G401 (cell line): ENCODE measurements around the gene MED25. TPM values are rescaled to one million over a fixed set of nuclear protein-coding genes. Genes with fewer than 3 reads are reported as not detected.

Experiments used
- DNase-seq: peaks from one replicate; pipeline ENCODE4 v3.0.0-alpha.2; 2015; ENCODE audit warnings: low spot score
- in situ Hi-C: cut with HindIII; loops from 2 replicates; pipeline ENCODE4 v1.10.0; 2016; ENCODE audit warnings: low sequenced_read_pairs, mixed read lengths
- total RNA-seq: library from RNA; depleted of rRNA; stranded (reverse); fragments of >200 nt; shearing (Covaris generic); gene quantifications from 2 replicates; pipeline ENCODE4 v1.2.3, GENCODE V29; 2014

Gene MED25
- total RNA-seq, 1 experiment from 2014 or later: 44.7 TPM

DNA sequence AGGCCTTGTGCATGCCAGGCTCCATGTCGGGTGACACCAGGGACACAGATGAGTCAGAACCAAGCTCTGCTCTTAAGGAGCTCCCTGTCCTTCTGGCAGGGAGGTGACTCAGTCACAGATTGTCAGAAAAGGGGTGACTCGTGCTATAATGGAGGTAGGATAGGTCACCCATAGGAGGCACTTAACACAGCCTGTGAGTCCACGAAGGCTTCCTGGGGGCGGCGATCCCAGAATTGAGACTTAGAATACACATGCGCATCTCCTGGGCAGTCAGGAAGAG, 24.6 kb upstream of the MED25 start:
- no peak for DNase-seq

GRCh38 chr19:49795615-49796014, 22.5 kb upstream of the MED25 start:
- in situ Hi-C loops: no loop called here

More for the DNA sequence above, 24.6 kb upstream of the MED25 start:
- in situ Hi-C loops: no loop called here

GRCh38 chr19:49798574-49798973, 19.5 kb upstream of the MED25 start:
- DNase-seq: no peak
- in situ Hi-C loops: no loop called here

More at GRCh38 chr19:49795615-49796014, 22.5 kb upstream of the MED25 start:
- DNase-seq: no peak

GRCh38 chr19:49799271-49799797, 18.8 kb upstream of the MED25 start:
- no peak for DNase-seq
- in situ Hi-C loops: no loop called here

DNA sequence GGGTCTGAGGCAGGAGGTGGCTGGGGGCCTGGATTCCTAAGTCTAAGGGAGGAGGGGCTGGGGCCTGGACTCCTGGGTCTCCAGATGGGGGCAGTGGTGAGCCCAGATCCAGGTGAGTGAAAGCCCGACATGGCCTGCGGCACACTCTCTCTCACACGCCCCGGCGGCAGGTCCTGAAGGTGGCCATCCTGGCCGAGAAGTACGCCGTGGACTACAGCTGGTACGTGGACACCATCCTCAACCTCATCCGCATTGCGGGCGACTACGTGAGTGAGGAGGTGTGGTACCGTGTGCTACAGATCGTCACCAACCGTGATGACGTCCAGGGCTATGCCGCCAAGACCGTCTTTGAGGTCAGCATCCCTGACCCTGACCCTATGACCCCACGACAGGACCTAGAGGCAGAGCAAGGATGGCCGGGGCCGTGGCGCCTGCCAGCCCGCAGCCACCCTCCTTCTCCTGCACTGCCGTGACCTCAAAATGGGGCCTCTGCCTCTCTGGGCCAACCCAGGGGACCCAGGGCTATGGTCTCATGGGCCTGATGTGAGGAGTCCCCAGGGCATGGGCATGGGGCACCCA, 18.2 kb upstream of the MED25 start:
- in situ Hi-C loops: no loop called here
- DNase-seq: peak; percentile 10

GRCh38 chr19:49800771-49801170, 17.3 kb upstream of the MED25 start:
- DNase-seq: no peak
- in situ Hi-C loops: no loop called here

- peak; percentile 34 for DNase-seq
- in situ Hi-C loops: no loop called here
Measured at GRCh38 chr19:49801401-49801888, 16.6 kb upstream of the MED25 start.

DNA sequence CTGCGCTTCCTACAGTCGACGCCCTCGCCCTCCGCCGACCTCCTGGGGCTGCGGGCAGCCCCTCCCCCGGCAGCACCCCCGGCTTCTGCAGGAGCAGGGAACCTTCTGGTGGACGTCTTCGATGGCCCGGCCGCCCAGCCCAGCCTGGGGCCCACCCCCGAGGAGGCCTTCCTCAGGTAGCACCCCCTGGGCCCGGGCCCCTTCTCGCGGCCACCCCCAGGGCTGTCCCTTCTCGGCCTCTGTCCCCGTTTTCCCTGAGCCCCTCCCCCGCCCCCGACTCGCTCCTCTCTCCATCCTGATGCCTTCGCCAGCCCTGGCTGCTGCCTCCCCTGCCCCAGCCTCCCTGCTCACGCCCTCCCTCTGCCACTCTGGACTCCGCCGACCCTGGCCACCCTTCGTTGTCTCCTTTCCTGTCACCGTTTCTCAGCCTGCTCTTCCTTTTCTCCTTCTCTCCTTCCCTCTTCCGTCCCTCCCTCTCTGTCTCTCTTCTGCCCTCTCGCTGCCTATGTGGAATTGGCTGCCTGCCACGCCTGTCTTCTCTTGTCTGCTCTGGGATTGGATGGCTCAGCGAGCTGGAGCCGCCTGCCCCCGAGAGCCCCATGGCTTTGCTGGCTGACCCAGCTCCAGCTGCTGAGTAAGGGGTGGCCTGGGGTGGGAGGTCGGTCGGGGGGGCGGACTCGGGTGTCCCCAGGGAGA, 16.0 kb upstream of the MED25 start:
- peak; percentile 98 for DNase-seq
- in situ Hi-C loops: no loop called here

GRCh38 chr19:49802836-49803528, 15.1 kb upstream of the MED25 start:
- DNase-seq: no peak
- in situ Hi-C loops: no loop called here

DNA sequence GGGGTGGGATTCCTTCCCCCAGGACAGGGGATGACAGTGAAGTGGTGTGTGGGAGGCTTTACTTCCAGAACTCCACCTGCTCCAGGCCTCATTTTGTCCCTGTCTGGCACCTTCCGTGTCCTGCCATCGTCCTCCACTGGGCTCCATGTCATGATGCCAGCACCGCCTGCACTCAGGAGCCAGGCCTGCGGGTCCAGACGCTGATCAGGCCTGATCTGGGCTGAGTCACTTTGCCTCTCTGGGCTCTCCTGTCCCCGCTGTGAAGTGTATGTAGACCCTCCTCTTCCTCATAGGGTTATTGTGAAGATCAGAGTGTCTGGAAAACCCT, 14.6 kb upstream of the MED25 start:
- DNase-seq: no peak

GRCh38 chr19:49805822-49806619, 12.1 kb upstream of the MED25 start:
- no peak for DNase-seq
- in situ Hi-C loops: no loop called here

More for the DNA sequence above, 14.6 kb upstream of the MED25 start:
- in situ Hi-C loops: no loop called here

GRCh38 chr19:49806620-49806959, 11.5 kb upstream of the MED25 start:
- no peak for DNase-seq
- in situ Hi-C loops: no loop called here

- no peak for DNase-seq
- in situ Hi-C loops: no loop called here
Measured at GRCh38 chr19:49807058-49807903, 10.8 kb upstream of the MED25 start.

GRCh38 chr19:49807904-49808675, 10.0 kb upstream of the MED25 start:
- no peak for DNase-seq
- in situ Hi-C loops: no loop called here

DNA sequence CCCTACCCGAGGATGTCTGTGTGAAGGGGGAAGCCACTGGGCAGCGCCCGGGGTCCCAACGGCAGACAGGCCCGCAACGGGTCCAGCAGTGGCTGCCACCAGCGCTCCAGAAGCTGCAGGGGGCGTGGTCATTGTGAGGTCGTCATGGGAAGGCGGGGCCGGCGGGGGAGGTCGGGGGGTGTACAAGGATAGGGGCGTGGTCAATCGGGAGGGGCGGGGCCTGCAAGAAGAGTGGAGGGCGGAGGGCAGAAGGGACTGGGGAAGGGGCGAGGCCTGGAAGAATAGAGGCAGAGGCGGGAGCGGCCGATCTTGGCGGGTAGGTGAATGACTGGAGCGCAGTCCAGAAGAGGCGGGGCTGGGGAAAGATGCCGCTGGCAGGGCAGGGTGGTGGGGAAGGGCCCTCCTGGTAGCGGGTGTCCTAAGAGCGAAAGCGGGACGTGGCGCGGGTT, 9.4 kb upstream of the MED25 start:
- peak; percentile 84 for DNase-seq
- in situ Hi-C loops: no loop called here

GRCh38 chr19:49809160-49809940, 8.7 kb upstream of the MED25 start:
- DNase-seq: peak; percentile 75
- in situ Hi-C loops: no loop called here

DNA sequence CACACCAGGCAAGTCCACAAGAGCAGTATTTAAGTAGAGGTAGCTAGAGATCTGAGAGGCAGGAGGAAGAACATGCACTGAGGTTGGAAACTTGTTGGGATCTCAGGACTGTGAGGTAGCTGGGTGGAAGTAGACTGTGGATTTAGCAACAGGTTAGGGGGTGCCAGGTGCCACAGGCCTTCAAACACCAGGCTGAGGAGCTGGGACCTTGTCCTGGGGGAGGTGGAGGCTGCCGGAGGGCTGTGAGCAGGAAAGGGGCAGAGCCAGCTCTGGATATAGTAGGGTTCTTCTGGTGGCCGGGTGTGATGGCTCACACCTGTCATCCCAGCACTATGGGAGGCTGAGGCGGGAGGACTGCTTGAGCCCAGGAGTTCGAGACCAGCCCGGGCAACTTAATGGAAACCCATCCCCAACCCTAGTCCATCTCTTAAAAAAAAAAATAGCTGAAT, 8.1 kb upstream of the MED25 start:
- DNase-seq: no peak
- in situ Hi-C loops: no loop called here
